Fibroblast of skin of right biceps (primary cell): Measurements from ENCODE around the gene EXOC6B.

Source experiments
- DNase-seq: peaks from one replicate; pipeline ENCODE4 v3.0.0-alpha.2; 2013

Gene EXOC6B

DNA sequence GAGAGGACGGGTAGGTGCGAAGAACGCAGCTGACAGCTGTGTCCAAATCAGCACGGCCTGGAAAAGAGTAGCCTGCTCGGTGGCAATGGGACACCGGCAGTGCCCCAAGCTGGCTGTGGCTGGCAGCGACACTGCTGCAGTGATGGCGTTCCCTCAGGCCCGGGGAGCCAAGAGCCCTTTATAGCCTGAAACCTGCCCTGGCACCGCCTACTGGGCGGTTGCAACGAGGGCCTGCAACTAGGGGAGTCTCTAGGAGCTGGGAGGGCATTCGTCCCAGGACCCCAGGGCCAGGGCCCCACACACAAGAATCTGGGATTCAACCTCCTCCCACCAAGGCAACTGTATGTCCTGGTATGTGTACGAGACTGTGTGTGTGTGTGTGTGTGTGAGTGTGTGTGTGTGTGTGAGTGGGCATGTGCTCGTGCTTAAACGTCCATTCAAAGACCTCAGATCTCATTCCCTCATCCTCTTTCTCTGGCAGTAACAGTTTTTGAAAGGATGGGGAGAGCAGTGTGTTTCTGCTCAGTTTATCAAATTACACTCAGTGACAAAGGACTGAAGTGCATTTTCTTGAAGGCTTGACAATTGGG, 671.4 kb downstream of the EXOC6B start:
- no peak for DNase-seq

DNA sequence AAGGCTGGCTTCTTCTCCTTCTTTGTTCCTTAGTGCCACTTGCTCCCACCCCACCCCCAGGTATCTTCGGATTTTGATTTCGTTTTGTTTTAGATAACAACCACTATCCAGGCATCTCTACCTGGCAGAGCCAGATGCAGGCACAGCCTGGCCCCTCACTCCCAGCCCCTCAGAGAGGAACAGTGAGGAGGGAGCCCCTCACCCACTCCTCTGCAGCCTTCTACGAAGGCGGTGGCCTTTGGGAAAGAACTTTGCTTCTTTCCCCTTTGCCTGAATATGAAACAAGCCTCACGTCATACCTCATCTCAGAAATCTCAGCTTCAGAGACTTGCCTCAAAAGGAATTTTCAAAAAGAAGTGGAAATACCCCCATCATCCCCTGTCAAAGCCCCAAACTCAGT, 671.9 kb downstream of the EXOC6B start:
- no peak for DNase-seq

GRCh38 chr2:72153026-72153791, 672.6 kb downstream of the EXOC6B start:
- no peak for DNase-seq

DNA sequence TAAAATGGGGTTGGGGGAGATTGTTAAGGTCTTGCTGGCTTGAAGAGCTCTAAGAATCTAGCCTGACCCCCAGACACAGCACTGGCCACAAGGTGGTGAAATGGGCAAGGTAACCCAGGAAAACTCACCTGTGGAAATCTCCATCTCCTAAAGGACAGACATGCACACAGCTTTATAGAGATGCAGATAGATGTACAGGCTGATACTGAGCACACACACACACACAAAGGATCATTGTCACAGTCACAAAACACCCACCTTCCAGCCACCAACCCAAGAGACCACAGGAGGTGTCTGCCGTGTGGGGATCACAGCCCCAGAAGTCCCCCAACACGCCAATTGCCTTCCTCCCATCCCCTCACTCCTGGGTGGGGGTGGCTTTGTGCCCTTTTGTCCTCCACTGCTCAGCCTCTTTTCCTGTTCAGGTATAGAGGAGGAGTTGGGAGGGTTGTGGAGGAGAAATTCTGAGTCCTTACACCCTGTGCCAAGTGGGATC, 674.9 kb downstream of the EXOC6B start:
- no peak for DNase-seq

GRCh38 chr2:72150157-72150860, 675.5 kb downstream of the EXOC6B start:
- DNase-seq = peak; percentile 72

GRCh38 chr2:72149556-72150156, 676.2 kb downstream of the EXOC6B start:
- no peak for DNase-seq

- DNase-seq = no peak
Observed at GRCh38 chr2:72148837-72149555, 676.8 kb downstream of the EXOC6B start.

- DNase-seq = no peak
Observed at GRCh38 chr2:72148003-72148836, 677.6 kb downstream of the EXOC6B start.

DNA sequence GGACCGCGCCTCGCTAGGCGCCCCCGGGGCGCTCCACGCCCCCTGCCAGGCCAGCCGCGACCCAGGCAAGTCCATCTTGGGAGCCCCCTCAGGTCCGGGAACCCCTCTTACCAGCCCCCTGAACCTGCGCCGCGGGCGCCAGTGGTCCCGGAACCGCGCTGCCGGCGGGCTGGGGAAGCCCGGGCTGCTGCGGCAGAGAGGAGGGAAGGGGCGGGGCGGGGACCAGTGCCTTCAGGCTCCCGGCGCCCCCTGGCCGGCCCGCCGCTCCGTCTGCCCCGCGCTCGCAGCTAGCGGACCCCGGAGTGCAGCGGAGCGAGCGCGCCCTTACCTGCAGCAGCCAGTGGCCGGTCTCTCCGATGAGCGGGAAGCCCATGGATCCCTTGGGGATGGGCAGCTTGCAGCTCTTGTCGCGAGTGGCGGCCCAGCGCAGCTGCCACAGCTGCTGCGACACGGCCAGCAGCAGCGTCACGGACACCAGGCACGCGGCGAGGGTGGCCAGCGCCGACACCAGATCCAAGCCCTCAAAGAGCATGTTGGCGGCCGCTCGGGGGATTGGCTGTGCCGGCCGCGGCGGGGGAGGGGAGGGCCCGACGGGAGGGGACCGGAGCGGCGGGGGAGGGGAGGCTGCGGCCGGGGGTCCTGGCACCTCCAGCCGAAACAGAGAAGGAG, 678.4 kb downstream of the EXOC6B start, which contains the start of gene CYP26B1:
Gene CYP26B1, minus strand, starts transcription at position 560 of the 669 bp plus-strand sequence. Its CDS starts 28 bp downstream, at position 532.
- no peak for DNase-seq

- DNase-seq = no peak
Observed at GRCh38 chr2:72146347-72147302, 679.2 kb downstream of the EXOC6B start.

- no peak for DNase-seq
Observed at GRCh38 chr2:72145658-72146329, 680.0 kb downstream of the EXOC6B start.

GRCh38 chr2:72145289-72145657, 680.6 kb downstream of the EXOC6B start:
- DNase-seq = no peak

GRCh38 chr2:72144632-72145288, 681.1 kb downstream of the EXOC6B start:
- no peak for DNase-seq

DNA sequence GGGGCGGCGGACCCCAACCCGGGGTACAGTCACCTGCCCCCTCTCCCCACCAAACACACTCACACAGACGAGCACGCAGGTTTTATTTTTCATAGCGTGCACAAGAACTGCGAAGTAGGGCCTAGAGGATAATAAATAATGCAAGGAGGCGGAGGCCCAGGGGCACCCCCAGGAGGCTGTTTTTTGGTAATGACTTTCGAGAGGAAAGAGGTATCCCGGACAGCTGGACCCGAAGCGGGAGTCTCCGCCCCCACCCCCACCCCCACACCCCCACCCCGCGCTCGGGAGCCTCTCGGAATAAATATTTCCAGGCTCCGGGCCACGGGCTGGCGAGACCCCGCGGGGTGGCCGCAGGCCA, 681.6 kb downstream of the EXOC6B start:
- no peak for DNase-seq

DNA sequence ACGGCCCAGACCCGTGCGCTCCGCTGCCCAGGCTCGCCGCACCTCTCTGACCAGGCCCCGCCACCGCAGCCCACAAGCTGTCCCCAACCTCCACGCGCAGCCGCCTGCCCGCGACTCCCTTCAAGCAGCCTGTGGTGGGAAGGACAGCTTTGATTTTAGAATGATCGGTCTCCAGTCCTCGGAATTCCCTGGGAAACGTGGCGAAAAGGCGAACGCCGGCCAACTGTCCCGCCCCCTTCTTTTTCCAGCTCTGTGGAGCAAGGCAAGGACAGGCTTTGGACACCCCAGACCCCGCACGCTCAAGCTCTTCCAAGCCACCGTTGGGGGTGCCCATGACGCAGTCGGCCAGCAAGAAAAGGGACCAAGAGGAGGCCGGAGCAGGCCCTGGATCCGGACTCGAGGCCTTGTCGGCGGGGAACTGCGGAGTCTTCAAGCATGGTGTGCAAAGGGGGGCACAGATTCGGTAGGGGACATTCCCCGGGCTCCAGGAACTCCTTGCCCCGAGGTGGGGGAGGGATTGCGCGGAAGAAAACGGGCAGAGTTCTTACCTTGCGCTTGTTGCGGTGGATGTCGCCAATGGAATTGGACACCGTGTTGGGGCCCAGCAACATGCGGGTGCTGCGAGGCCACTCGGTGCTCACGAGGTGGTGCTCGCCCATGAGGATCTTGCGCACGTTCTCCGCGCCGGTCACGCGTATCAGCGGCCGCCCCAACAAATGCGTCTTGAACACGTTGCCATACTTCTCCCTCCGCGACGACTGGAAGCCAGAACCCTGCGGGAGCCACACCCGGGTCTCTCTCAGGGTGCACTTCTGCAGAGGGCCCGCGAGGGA, 682.2 kb downstream of the EXOC6B start:
- DNase-seq = no peak

DNA sequence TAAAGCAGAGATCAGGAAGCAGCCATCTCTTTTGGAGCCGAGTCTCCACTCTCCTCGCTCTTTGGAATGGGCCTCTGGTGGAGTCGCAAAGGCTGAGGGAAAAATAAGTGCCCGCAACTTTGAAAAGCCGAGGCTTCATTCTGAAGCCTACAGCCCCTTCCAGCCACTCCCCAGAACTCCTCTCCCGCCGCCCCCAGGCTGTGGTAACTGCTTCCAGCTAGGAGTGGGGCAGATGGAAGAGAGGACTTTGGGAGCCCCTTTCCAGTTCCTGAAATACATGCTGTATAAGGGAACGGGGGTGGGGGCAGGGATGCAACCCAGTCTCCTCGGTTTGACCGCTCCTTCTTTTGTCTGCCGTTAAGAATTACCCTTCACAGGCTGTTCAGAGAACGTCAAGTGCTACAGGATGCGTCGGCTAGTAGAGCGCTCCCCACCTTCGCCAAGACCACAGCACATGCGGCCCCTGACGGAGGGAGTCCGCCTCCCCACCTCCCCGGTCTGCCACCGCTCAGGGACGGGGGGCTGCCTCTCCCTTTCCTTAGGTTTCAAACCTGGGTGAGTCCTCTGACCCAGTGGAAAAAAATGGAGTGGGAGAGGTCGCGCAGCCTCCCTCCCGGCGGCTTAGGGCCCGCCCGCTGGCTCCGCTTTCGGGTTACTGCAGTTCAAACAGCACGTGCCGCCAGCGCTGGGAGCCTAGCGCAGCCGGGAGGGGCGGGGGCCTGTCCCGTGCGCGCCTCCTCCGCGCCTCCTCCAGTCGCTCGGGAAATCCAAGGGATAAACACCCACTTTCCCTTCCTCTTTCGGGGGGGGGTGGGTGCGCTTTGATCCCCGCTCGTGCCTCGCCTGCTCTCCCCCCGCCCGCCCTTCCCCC, 683.0 kb downstream of the EXOC6B start:
- peak; percentile 34 for DNase-seq
